Measurements from ENCODE around the gene MAP2K1.

Gene MAP2K1

GRCh38 chr15:66408675-66409282 is 22.1 kb downstream of the MAP2K1 start:
- TF ChIP-seq POLR2AphosphoS5 (IDR thresholded peaks at IDR 0.05; ENCODE audit: low read depth) = no peak
- no peak for DNase-seq (ENCODE audit: low read depth in 1 of 2, low spot score in 1 of 2)
- no peak overlapping the region for H3K27ac ChIP-seq (replicated peaks)
- H3K27me3 ChIP-seq (ENCODE audit: insufficient read depth, poor library complexity, severe bottlenecking) = no peaks in the 10 kb centered on the region
- no peak overlapping the region for H3K4me3 ChIP-seq (replicated peaks; ENCODE audit: insufficient read depth, low read length)

- TF ChIP-seq CTCF (IDR thresholded peaks at IDR 0.05; ENCODE audit: insufficient read depth, low read length) (no peak), SPI1 (IDR thresholded peaks at IDR 0.05; ENCODE audit: borderline replicate concordance, low read depth) (no peak), REST (IDR thresholded peaks at IDR 0.05; ENCODE audit: insufficient replicate concordance, low read depth) (no peak), GABPA (IDR thresholded peaks at IDR 0.05; ENCODE audit: low read depth) (no peak), POLR2AphosphoS5 (IDR thresholded peaks at IDR 0.05; ENCODE audit: low read depth) (no peak)
- Histone ChIP-seq H3K27ac (replicated peaks) (no peak overlapping the region), H3K4me3 (replicated peaks; ENCODE audit: insufficient read depth, low read length) (no peak overlapping the region), H3K27me3 (ENCODE audit: insufficient read depth, poor library complexity, severe bottlenecking) (no peaks in the 10 kb centered on the region)
- no peak for DNase-seq (ENCODE audit: low read depth in 1 of 2, low spot score in 1 of 2)
These were observed 22.9 kb downstream of the MAP2K1 start for GRCh38 chr15:66409565-66410108.

- TF ChIP-seq SPI1 (IDR thresholded peaks at IDR 0.05; ENCODE audit: borderline replicate concordance, low read depth) = peak; percentile 86
- no peak for TF ChIP-seq REST (IDR thresholded peaks at IDR 0.05; ENCODE audit: insufficient replicate concordance, low read depth)
- Histone ChIP-seq H3K27me3 (ENCODE audit: insufficient read depth, poor library complexity, severe bottlenecking) (no peaks in the 10 kb centered on the region), H3K4me3 (replicated peaks; ENCODE audit: insufficient read depth, low read length) (no peak overlapping the region), H3K27ac (replicated peaks) (no peak overlapping the region)
- peak; percentile 62 to 66 for DNase-seq (ENCODE audit: low read depth in 1 of 2, low spot score in 1 of 2)
These were observed 24.5 kb downstream of the MAP2K1 start for GRCh38 chr15:66411190-66411589.

- Histone ChIP-seq H3K4me3 (replicated peaks; ENCODE audit: insufficient read depth, low read length) (no peak overlapping the region), H3K27me3 (ENCODE audit: insufficient read depth, poor library complexity, severe bottlenecking) (no peaks in the 10 kb centered on the region), H3K27ac (replicated peaks) (no peak overlapping the region)
- TF ChIP-seq SPI1 (IDR thresholded peaks at IDR 0.05; ENCODE audit: borderline replicate concordance, low read depth) (no peak), GABPA (IDR thresholded peaks at IDR 0.05; ENCODE audit: low read depth) (no peak), POLR2AphosphoS5 (IDR thresholded peaks at IDR 0.05; ENCODE audit: low read depth) (no peak), REST (IDR thresholded peaks at IDR 0.05; ENCODE audit: insufficient replicate concordance, low read depth) (no peak), CTCF (IDR thresholded peaks at IDR 0.05; ENCODE audit: insufficient read depth, low read length) (no peak)
- no peak for DNase-seq (ENCODE audit: low read depth in 1 of 2, low spot score in 1 of 2)
These were observed 25.5 kb downstream of the MAP2K1 start for GRCh38 chr15:66412220-66412619.

Measured in HL-60 (cell line).